NCI-H2107 treated with DMSO at 0.1 percent for 48 hours (cell line): Measurements from ENCODE around the gene TTC3.

Experiments
- DNase-seq: peaks from one replicate; lab custom pipeline; 2025; ENCODE audit not compliant: unreplicated experiment; lab: John Stamatoyannopoulos, UW

TTC3 gene

GRCh38 chr21:37244501-37245095, 171.5 kb downstream of the TTC3 start:
- DNase-seq = no peak

- no peak for DNase-seq
Measured at GRCh38 chr21:37245151-37245550, 172.1 kb downstream of the TTC3 start.

- no peak for DNase-seq
Measured at GRCh38 chr21:37248298-37248697, 175.2 kb downstream of the TTC3 start.

- DNase-seq = no peak
Measured at GRCh38 chr21:37249112-37249904, 176.3 kb downstream of the TTC3 start.

GRCh38 chr21:37251294-37251634, 178.2 kb downstream of the TTC3 start:
- no peak for DNase-seq
